Measurements from ENCODE around the gene PHF2. TPM values are rescaled to one million over a fixed set of nuclear protein-coding genes. Genes with fewer than 3 reads are reported as not detected.

The PHF2 gene
- total RNA-seq, 4 donors from 2014 or later, result 15.0 to 28.6 (median 20.4) TPM

- TF ChIP-seq CTCF (IDR thresholded peaks at IDR 0.05; ENCODE audit: low read depth), result no peak
Observed at GRCh38 chr9:93597871-93598646, 21.7 kb downstream of the PHF2 start.

GRCh38 chr9:93598647-93599241 is 22.4 kb downstream of the PHF2 start:
- TF ChIP-seq CTCF (IDR thresholded peaks at IDR 0.05; ENCODE audit: low read depth), result no peak

- TF ChIP-seq CTCF (IDR thresholded peaks at IDR 0.05; ENCODE audit: low read depth), result no peak
Observed at GRCh38 chr9:93599571-93600403, 23.4 kb downstream of the PHF2 start.

- TF ChIP-seq CTCF (IDR thresholded peaks at IDR 0.05; ENCODE audit: low read depth), result no peak
Observed at GRCh38 chr9:93600504-93600903, 24.1 kb downstream of the PHF2 start.

GRCh38 chr9:93601063-93601462 is 24.7 kb downstream of the PHF2 start:
- no peak for TF ChIP-seq CTCF (IDR thresholded peaks at IDR 0.05; ENCODE audit: low read depth)

GRCh38 chr9:93601666-93602065 is 25.3 kb downstream of the PHF2 start:
- TF ChIP-seq CTCF (IDR thresholded peaks at IDR 0.05; ENCODE audit: low read depth), result no peak

- TF ChIP-seq CTCF (IDR thresholded peaks at IDR 0.05; ENCODE audit: low read depth), result no peak
Observed at GRCh38 chr9:93603011-93603410, 26.6 kb downstream of the PHF2 start.

All from subcutaneous adipose tissue (tissue), 4 donors.